Nucleus accumbens (tissue), 56 donors: Measurements from ENCODE around the gene CDC42BPA.

Source experiments
- DNase-seq, 56 donors: peaks; one replicate each; lab custom pipeline; 2025; lab: John Stamatoyannopoulos, UW

CDC42BPA gene

GRCh38 chr1:226984521-226985238, 333.6 kb downstream of the CDC42BPA start:
- no peak for DNase-seq

- no peak for DNase-seq
These were observed 334.3 kb downstream of the CDC42BPA start for GRCh38 chr1:226983992-226984364.

GRCh38 chr1:226983247-226983991, 334.9 kb downstream of the CDC42BPA start:
- no peak for DNase-seq

- DNase-seq: no peak
These were observed 335.7 kb downstream of the CDC42BPA start for GRCh38 chr1:226982451-226983177.

- DNase-seq: no peak
These were observed 336.5 kb downstream of the CDC42BPA start for GRCh38 chr1:226981838-226982237.

- DNase-seq: no peak
These were observed 336.9 kb downstream of the CDC42BPA start for GRCh38 chr1:226981386-226981817.

- no peak for DNase-seq
These were observed 337.5 kb downstream of the CDC42BPA start for GRCh38 chr1:226980565-226981385.

GRCh38 chr1:226980122-226980560, 338.2 kb downstream of the CDC42BPA start:
- DNase-seq: no peak

GRCh38 chr1:226979517-226980121, 338.7 kb downstream of the CDC42BPA start:
- DNase-seq: peak in 21 of 56 donors; percentile 23 to 55 (median 40)

GRCh38 chr1:226979115-226979516, 339.2 kb downstream of the CDC42BPA start:
- DNase-seq: no peak

GRCh38 chr1:226978432-226979114, 339.7 kb downstream of the CDC42BPA start:
- no peak for DNase-seq

- no peak for DNase-seq
These were observed 340.5 kb downstream of the CDC42BPA start for GRCh38 chr1:226977643-226978431.

- no peak for DNase-seq
These were observed 341.2 kb downstream of the CDC42BPA start for GRCh38 chr1:226976978-226977642.

- DNase-seq: no peak
These were observed 341.9 kb downstream of the CDC42BPA start for GRCh38 chr1:226976276-226976977.

- DNase-seq: peak in 48 of 56 donors; percentile 28 to 82 (median 64)
These were observed 342.7 kb downstream of the CDC42BPA start for GRCh38 chr1:226975259-226976250.
